BJ (cell line): ENCODE data around the gene ILF3. TPM values are rescaled to one million over a fixed set of nuclear protein-coding genes. Genes with fewer than 3 reads are reported as not detected.
"Not testable (repeated sequence)": the region's sequence is repeated elsewhere in the genome, so short reads cannot be mapped to it uniquely, and the experiment has no call there.

Source experiments
- CTCF ChIA-PET: fragments of 350-600 bp; formaldehyde crosslinking; extraction: SDS; loops from one replicate; lab custom pipeline; 2021; ENCODE audit warnings: antibody characterized with exemption, inconsistent platforms; lab: Yijun Ruan, JAX
- POLR2A ChIA-PET: fragments of 300-600 bp; sonication (Branson Sonifier 250); formaldehyde crosslinking; extraction: SDS; loops from one replicate; lab custom pipeline; 2021; ENCODE audit warnings: antibody characterized with exemption; lab: Charles Lee
- DNase-seq: peaks from one replicate; pipeline ENCODE4 v3.0.0-alpha.2; 2011; ENCODE audit warnings: low read depth
- H3K27me3 ChIP-seq: 2 replicates; pipeline ENCODE4 v1.6.0; 2011; ENCODE audit warnings: low read length; ENCODE audit not compliant: control insufficient read depth, insufficient read depth
- H3K36me3 ChIP-seq: 2 replicates; pipeline ENCODE4 v1.5.1; 2011; ENCODE audit warnings: low read length; ENCODE audit not compliant: control insufficient read depth, insufficient read depth
- H3K4me3 ChIP-seq: 2 replicates; pipeline ENCODE4 v1.5.1; 2011; ENCODE audit warnings: low read depth, mild to moderate bottlenecking, control low read depth, low read length
- CTCF ChIP-seq: IDR thresholded peaks from 2 replicates; pipeline ENCODE4 v1.5.1; 2011; ENCODE audit warnings: low read depth, mild to moderate bottlenecking, control low read depth, inconsistent platforms, low read length, moderate library complexity; ENCODE audit not compliant: insufficient read depth
- polyA plus RNA-seq: library from polyadenylated mRNA; depleted of rRNA; stranded (reverse); fragments of >200 nt; gene quantifications from 2 replicates; pipeline ENCODE4 v1.2.3, GENCODE V29; 2011

ILF3 gene
- polyA plus RNA-seq, 1 experiment: 148 TPM

DNA sequence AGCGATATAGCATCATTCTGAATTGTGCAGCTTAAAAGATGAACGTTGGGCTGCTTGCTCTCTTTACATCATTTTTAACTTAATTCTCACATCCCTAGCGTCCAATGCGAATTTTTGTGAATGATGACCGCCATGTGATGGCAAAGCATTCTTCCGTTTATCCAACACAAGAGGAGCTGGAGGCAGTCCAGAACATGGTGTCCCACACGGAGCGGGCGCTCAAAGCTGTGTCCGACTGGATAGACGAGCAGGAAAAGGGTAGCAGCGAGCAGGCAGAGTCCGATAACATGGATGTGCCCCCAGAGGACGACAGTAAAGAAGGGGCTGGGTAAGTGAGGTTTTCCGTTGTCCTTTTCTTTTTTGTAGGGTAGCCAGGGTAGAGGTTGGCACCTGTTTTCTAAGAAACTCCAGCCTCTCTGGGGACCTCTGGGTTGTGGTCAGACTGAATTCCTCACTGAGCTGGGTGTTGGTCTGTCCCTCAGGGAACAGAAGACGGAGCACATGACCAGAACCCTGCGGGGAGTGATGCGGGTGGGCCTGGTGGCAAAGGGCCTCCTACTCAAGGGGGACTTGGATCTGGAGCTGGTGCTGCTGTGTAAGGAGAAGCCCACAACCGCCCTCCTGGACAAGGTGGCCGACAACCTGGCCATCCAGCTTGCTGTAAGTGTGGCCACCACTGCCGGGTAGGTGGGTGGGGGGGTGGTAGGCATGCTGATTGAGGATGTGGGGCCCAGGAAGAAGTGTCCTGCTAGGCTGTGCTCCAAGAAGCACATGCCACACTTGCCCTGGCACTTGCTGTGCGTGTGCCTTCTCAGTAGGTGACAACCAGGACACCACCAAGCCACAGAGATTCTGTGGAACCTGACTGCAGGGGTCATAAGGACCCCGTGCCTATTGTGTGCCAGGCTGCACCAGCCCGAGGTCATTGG lies 17.0 kb downstream of the ILF3 start:
- H3K27me3 ChIP-seq: no peaks in the 10 kb centered on the region; the same call in 1 of the 2 replicates
- DNase-seq: no peak
- no peak for TF ChIP-seq CTCF
- CTCF ChIA-PET: interaction anchor here (1.0 kb wide), 1 partner anchor 90 kb away, joined by 4 read pairs; no protein-coding TSS in a partner anchor
- H3K4me3 ChIP-seq: no peak overlapping the region
- POLR2A ChIA-PET: no interaction called here
- H3K36me3 ChIP-seq: peaks cover 24% of the 10 kb centered on the region

DNA sequence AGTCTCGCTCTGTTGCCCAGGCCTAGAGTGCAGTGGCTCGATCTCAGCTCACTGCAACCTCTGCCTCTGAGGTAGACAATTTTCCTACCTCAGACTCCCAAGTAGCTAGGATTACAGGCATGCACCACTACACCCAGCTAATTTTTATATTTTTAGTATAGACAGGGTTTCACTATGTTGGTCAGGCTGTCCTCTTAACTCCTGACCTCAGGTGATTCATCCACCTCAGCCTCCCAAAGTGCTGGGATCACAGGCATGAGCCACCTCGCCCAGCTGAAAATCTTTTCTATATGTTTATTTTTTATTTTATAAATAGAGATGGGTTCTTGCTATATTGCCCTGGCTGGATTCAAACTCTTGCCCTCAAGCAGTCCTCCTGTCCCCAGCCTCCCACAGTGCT lies 17.8 kb downstream of the ILF3 start:
- DNase-seq, H3K27me3 ChIP-seq, POLR2A ChIA-PET, H3K4me3 ChIP-seq: not testable (repeated sequence)
- peaks cover 23% of the 10 kb centered on the region for H3K36me3 ChIP-seq
- CTCF ChIA-PET: interaction anchor here (1.0 kb wide), 1 partner anchor 90 kb away, joined by 4 read pairs; no protein-coding TSS in a partner anchor

DNA sequence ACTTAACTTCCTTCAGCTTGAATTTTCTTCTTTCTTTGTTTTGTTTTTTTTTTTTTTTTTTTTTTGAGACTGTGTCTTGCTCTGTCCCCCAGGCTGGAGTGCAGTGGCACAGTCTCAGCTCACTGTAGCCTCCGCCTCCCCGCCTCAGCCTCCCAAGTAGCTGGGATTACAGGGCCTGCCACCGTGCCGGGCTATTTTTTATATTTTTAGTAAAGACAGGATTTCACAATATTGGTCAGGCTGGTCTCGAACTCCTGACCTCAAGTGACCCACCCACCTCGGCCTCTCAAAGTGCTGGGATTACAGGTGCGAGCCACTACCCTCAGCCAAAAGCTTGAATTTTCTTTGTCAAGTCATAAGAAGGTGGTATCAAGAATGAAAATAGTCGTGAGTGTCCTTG lies 21.1 kb downstream of the ILF3 start:
- POLR2A ChIA-PET, H3K4me3 ChIP-seq, H3K27me3 ChIP-seq, DNase-seq: not testable (repeated sequence)
- CTCF ChIA-PET: interaction anchor here (1.1 kb wide), 1 partner anchor 26 kb away, joined by 4 read pairs; the partner anchor contains the start of gene QTRT1
- H3K36me3 ChIP-seq: peaks cover 42% of the 10 kb centered on the region

GRCh38 chr19:10677751-10678150 lies 23.6 kb downstream of the ILF3 start:
- Histone ChIP-seq H3K4me3 (no peak overlapping the region), H3K36me3 (peaks cover 54% of the 10 kb centered on the region), H3K27me3 (no peaks in the 10 kb centered on the region; the same call in 1 of the 2 replicates)
- CTCF ChIA-PET: interaction anchor here (1.4 kb wide), 1 partner anchor 22 kb away, joined by 3 read pairs; no protein-coding TSS in a partner anchor
- POLR2A ChIA-PET: no interaction called here
- TF ChIP-seq CTCF: no peak
- no peak for DNase-seq

DNA sequence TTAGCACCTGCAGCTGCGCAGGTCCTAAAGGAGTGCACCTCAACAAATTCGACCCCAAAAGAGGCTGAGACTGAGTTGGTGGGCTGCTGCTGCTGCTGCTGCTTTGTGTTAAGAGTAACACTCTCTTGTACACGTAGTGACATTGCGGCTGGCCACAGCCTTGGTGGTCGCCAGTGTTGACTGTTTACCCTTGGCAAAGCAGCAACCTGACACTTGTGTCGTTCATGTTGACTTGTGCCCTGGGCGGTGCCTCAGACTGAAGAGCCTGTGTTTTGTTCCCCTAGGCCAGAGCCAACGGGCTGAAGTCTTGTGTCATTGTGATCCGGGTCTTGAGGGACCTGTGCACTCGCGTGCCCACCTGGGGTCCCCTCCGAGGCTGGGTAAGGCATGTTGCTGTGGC lies 24.7 kb downstream of the ILF3 start:
- peaks cover 64% of the 10 kb centered on the region for H3K36me3 ChIP-seq
- ChIA-PET CTCF (interaction anchor here (1.0 kb wide), 1 partner anchor 34 kb away, joined by 3 read pairs; no protein-coding TSS in a partner anchor), POLR2A (no interaction called here)
- H3K4me3 ChIP-seq: no peak overlapping the region
- no peak for DNase-seq
- no peaks in the 10 kb centered on the region; the same call in 1 of the 2 replicates for H3K27me3 ChIP-seq
- TF ChIP-seq CTCF: no peak

DNA sequence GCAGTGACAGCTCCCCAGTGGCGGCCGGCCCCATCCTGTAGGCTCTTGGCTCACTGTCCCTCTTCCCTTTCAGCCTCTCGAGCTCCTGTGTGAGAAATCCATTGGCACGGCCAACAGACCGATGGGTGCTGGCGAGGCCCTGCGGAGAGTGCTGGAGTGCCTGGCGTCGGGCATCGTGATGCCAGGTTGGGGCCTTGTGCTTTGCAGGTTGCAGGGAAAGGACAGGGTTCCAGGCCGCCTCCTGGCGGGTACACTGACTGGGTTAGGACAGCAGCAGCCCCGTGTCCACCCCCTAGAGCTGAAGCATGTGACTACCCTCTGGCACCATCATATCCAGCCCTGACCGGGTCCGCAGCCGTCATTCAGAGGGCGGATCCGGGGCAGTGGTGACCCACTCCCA lies 25.6 kb downstream of the ILF3 start:
- Histone ChIP-seq H3K4me3 (no peak overlapping the region), H3K27me3 (no peaks in the 10 kb centered on the region; the same call in 1 of the 2 replicates), H3K36me3 (peaks cover 64% of the 10 kb centered on the region)
- DNase-seq: no peak
- POLR2A ChIA-PET: no interaction called here
- CTCF ChIA-PET: interaction anchor here (1.0 to 1.1 kb wide), 2 partner anchors 13 to 35 kb away, joined by 3 read pairs; no protein-coding TSS in a partner anchor
- TF ChIP-seq CTCF: no peak
